GM06990 (cell line): ENCODE measurements around the gene TMCC1.

ENCODE experiments used
- DNase-seq: peaks from one replicate; pipeline ENCODE4 v3.0.0-alpha.2; 2011; ENCODE audit not compliant: insufficient read length; ENCODE audit errors: extremely low read depth
- H3K27me3 ChIP-seq: replicated peaks from 2 replicates; pipeline ENCODE4 v1.6.0; 2011; ENCODE audit warnings: low read length; ENCODE audit not compliant: control insufficient read depth, insufficient read depth
- H3K36me3 ChIP-seq: 2 replicates; pipeline ENCODE4 v1.5.1; 2011; ENCODE audit warnings: low read length; ENCODE audit not compliant: control insufficient read depth, insufficient read depth
- H3K4me3 ChIP-seq: replicated peaks from 2 replicates; pipeline ENCODE4 v1.5.1; 2011; ENCODE audit warnings: low read depth, mild to moderate bottlenecking, control low read depth, low read length
- CTCF ChIP-seq: IDR thresholded peaks from 2 replicates; pipeline ENCODE4 v1.5.1; 2011; ENCODE audit warnings: low read length, control low read depth, mild to moderate bottlenecking, inconsistent platforms; ENCODE audit not compliant: insufficient read depth, poor library complexity, severe bottlenecking

The TMCC1 gene

GRCh38 chr3:129820587-129820986, 72.9 kb downstream of the TMCC1 start:
- no peaks in the 10 kb centered on the region for H3K27me3 ChIP-seq

GRCh38 chr3:129812589-129812988, 80.9 kb downstream of the TMCC1 start:
- H3K27me3 ChIP-seq: no peaks in the 10 kb centered on the region
- no peaks in the 10 kb centered on the region for H3K36me3 ChIP-seq

More at GRCh38 chr3:129820587-129820986, 72.9 kb downstream of the TMCC1 start:
- H3K36me3 ChIP-seq: no peaks in the 10 kb centered on the region
- no peak for TF ChIP-seq CTCF
- DNase-seq: no peak
- H3K4me3 ChIP-seq: no peak overlapping the region

GRCh38 chr3:129809297-129809696, 84.2 kb downstream of the TMCC1 start:
- no peak overlapping the region for H3K4me3 ChIP-seq
- no peaks in the 10 kb centered on the region for H3K36me3 ChIP-seq
- no peak for DNase-seq
- no peaks in the 10 kb centered on the region for H3K27me3 ChIP-seq
- no peak for TF ChIP-seq CTCF

More at GRCh38 chr3:129812589-129812988, 80.9 kb downstream of the TMCC1 start:
- no peak for DNase-seq
- TF ChIP-seq CTCF: no peak
- H3K4me3 ChIP-seq: no peak overlapping the region

- Histone ChIP-seq H3K36me3 (no peaks in the 10 kb centered on the region), H3K4me3 (no peak overlapping the region), H3K27me3 (no peaks in the 10 kb centered on the region)
- DNase-seq: no peak
- TF ChIP-seq CTCF: no peak
Observed at GRCh38 chr3:129796146-129796545, 97.4 kb downstream of the TMCC1 start.

GRCh38 chr3:129795186-129796010, 98.1 kb downstream of the TMCC1 start:
- H3K4me3 ChIP-seq: no peak overlapping the region
- H3K36me3 ChIP-seq: no peaks in the 10 kb centered on the region
- TF ChIP-seq CTCF: no peak
- no peaks in the 10 kb centered on the region for H3K27me3 ChIP-seq
- DNase-seq: no peak
